HG02943 (cell line): ENCODE data around the gene TSHZ2.

Experiments
- ATAC-seq: cut with Tn5 transposase; IDR thresholded peaks from one replicate; pipeline ENCODE4 v1.9.1; 2021; ENCODE audit warnings: mild to moderate bottlenecking, low read depth, moderate library complexity; ENCODE audit not compliant: unreplicated experiment

Gene TSHZ2

DNA sequence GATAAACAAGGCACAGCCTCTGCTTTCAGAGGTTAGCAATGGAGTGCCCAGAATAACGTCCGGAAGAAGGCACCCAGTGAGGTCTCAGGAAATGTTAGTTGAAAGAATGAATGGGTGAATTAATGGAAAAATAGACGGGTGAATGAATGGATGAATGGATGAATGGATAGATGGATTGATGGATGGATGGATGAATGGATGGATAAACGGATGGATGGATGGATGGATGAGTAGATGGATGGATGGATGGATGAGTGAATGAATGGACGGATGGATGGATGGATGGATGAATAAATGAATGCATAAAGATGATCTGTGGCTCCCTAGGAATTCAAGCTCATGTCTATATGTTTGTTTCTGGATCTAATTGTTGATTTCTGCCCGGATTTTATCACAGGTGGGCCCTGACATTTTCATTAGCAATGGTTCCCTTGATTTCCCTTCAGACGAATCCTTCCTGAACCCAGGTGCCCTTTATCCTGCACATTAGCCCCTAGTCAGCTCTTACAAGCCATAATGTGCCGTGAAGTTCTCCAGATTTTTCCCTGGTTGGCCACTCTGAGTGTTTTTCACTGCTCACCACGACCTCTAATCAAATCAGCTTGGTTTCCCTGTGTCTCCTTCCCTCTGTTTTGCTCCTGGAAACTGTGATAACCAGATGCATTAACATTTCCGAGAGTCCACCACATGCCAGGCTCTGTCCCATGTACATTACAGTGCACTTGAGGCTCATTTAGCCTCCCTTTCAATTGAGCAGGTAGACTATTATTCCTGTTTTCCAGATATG lies 22.2 kb downstream of the TSHZ2 start:
- ATAC-seq, result no peak

DNA sequence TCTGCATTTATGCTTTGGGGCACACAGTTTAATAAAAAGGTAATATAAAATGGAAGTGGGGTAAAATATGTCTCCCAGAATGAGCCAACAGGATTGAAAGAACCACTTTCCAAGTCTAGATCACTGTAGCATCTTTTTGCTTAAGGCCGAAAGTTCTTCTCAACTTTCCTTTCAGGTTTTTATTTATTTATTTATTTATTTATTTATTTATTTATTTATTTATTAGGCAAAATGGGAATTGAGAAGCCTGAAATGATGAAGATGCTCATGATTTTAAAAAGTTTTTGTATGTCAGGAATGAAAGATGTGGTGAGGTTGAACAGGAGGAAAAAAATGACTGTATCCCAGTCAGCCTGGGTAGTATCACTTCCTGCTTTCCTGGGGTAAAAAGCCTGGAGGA lies 24.0 kb downstream of the TSHZ2 start:
- ATAC-seq, result no peak

DNA sequence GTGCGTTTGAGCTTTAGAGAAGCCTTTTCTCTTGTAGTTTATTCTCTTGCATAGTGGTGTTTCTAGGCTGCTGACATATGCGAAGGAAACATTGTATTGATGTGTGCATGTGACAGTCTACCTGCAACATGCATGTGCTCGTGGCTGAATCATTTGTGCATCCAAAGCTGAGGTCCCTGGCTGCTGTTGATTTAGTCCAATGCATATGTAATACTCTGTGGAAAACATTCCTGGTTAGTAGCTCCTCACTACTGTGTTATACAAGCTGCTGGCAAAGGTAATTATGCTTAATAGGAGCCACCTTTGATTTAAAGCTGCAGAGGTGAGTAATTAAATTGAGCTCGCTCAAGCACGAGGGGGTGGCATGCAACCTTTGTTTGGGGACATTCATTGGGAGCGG lies 24.5 kb downstream of the TSHZ2 start:
- no peak for ATAC-seq

DNA sequence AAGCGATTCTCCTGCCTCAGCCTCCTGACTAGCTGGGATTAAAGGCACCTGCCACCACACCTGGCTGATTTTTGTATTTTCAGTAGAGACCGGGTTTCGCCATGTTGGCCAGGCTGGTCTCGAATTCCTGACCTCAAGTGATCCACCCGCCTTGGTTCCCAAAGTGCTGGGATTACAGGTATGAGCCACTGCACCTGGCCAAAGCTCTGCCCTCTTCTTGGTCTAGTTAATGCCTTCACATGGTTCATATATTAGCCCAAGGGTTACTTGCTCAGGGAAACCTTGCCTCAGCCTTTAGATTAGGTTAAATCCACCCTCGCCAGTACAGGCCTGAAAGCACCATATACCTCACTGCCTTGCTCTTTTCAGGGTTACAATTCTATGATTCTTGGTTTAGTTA lies 26.1 kb downstream of the TSHZ2 start:
- ATAC-seq, result no peak

DNA sequence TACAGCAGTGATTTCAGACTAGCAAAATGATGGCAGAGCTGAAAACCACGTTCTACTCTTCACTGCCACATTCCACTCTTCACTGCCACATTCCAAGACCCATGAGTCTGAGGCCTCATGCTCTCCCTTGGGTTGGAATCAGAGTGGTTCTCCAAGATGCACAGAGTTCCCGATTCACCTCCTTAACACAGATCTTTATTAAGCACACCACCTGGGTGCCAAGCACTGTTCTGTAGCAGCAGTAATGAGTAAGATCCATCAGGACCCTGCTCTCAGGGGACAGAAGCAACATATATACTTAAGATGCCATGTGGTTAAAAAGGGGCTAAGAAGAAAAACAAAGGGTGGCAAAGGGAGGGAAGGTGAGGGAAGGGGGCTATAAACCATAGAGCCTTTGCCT lies 26.9 kb downstream of the TSHZ2 start:
- ATAC-seq, result no peak

DNA sequence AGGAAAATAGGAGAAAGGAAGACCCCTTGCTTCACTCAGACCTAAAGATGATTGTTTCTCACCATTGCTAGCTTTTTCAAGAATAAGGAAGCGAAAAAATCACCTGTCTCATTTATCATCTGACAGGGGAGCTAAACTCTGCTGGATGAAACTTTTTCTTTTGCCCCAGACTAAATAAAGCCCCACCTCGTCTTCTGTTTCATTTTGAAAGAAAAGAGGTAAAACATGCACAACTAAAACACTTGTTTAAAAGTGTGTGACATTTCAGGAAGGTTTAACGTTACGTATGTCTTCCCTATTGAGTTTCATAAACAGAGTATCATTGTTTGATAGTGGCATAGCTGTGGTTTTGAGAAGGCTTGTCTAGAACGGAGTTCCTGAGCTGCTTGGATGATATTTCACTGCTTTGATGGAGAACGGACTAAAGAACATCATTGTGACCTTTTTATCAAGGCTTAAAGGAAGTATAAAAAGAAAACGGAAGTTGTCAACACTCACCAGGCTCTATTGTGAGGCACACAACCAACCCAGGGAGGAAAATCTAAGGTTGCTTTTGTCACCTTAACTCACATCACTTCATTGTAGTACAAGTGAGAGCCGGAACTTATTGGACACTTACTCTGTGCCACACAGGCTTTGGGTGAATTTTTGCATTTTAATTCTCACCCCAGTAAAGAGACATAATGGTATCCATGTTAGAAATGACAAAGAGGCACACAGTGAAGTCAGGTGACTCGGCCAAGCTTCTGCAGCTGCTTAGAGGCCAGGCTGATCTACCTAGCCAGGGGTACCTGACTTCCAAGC lies 29.5 kb downstream of the TSHZ2 start:
- ATAC-seq, result no peak

DNA sequence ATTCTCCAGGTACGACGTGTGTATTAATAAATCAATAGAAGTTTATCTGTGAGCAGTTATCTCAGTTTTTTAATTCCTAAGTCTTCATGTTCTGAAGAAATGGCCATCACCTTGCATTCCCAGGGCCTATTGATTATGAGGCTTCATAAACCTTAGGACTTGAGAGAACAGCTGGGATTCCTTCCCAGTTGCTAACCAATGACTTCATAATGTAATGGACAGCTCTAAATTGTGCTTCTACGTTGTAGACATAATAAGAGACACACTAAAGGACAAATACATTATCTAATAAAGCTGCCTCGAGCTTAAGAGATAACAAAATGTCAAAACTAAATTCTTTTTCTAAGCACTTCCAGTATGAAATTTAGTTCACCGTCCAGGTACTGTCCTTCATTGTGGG lies 30.6 kb downstream of the TSHZ2 start:
- ATAC-seq, result no peak

DNA sequence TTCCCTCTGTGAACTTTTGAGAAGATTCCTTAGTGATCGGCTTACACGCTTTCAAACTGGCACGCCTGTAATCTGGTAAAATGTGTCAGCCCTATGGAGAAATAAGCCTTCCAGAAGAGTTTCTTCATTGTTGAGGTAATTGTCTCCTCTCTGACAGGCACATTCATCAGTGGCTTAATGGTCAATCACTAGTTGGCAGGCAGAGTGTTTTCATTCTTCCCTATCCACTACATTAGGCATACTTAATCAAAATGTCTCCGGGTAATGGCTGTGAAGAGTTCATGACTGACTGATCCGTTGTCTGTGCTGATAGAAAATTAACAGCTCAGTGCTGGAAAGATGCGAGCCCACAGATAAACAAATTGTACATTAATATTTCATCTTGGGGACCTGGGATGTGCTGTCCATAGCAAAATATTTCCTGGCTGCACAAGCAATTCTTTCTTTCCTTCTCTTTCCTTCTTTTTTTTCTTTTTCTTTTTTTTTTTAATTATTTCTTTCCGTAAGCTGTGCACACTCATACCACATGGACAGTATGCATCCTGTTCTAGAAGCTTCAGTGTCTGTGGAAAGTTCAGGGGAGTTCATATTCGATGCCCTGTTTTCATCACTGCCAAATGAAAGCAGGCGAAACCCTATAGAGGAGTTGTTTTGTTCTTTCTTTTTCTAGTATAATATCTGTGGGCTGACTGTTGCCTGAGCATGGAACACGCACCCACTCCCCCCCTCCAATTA lies 31.4 kb downstream of the TSHZ2 start:
- ATAC-seq, result no peak

DNA sequence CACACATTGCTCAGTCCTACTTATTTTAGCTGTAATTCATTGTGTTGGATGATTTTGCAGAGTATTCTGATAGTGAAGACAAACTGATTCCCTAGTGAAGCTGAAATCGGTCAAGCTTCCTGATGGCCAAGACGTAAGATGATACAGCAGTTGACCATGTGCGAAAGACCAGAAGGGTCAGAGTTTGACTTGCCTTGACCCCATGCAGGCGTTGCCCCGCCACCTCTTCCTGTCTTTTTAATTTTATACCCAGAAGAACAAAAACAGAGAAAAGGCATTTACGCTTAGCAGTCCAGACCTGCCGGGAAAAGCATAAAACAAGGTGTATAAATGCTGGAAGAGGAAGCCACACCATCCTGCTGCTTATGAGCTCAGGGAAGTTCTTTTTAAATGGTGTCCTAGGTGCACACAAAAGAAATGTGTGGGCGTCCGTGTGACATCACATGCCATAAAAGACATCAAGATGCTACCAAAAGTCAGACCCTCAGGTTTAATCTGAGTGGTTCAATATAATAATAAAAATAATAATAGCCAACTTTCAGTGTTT lies 32.2 kb downstream of the TSHZ2 start:
- ATAC-seq, result no peak

DNA sequence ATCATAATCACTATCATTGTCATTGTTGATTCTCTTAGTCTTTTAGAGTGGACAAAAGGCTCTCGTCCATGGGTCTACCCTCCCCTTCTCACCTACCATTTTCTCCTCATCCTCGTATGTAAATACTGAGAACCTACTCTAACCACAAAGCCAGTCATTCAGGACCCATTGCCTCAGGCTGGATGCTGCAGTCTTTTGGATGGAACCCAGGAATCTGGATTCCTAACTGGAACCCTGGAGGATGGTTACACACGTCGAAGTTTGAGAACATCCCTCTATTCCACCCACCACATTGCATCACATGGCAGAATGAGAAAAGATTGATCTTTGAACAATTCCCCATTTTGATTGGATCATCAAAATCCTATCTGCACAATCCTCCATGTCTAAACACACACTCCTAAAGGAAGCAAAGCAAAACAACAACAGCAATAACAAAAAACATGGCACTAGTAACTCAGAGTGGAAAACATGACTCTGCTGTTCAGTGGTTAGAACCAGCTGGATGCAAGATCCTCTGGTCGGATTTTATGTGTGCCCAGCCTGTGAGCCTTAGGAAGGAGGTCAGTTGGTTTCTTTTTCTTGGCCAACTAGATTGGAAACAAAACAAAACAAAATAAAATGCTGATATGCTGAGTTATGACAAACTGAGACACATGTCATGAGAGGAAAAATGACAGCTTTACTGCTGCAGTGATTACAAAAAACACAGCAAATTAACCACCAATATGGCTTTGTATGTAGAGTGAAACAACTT lies 38.0 kb downstream of the TSHZ2 start:
- no peak for ATAC-seq

DNA sequence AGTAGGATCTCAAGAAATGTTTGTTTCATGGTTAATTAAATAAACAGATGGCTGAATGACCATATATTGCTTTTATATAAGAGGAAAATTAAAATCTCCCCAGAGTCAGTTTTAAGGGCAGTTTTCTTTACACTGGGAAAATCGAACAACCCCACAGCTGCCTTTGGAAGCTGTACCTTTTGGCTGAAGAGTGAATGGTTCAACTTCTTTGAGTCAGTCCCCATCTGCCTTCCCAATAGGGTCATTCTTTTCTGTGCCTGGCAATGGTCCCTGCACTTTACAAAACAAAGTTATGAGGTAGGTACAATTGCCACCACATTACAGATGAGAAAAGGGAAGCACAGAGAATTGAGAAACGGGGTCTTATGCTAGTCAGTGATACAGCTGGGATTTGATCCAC lies 39.5 kb downstream of the TSHZ2 start:
- no peak for ATAC-seq

DNA sequence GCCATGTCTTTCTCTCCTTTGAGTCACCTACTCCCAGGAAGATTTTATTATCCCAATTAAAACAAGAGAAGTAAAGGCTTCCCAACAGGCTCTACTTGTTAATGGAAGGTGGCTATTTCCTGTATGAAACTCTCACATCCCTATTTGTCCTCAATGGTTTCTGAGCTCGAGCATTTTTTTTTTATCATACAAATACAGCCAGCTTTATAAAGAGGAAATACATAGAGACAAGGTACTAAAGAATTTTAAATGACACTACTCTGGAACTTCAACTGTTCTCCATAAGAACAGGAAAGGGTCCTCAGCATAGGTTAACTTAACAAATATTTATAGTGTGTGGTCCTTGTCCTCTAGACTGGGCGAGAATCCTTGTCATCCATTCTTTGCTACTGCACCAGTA lies 41.0 kb downstream of the TSHZ2 start:
- no peak for ATAC-seq

DNA sequence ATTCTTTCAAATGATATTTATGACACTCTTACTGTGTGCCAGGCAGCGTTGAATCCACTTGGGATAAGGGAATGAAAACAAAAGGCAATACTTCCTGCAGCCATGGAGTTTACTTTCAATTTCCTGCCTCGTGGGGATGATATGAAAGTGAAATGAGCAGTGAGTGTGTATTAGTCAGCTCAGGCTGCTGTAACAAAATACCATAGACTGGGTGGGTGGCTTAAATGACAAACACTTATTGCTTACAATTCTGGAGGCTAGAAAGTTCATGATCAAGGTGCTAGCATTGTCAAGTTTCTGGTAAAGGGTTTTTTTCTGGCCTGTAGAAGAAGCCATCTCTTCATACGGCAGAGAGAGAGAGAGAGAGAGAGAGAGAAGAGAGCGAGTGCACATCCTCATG lies 41.7 kb downstream of the TSHZ2 start:
- ATAC-seq, result no peak

DNA sequence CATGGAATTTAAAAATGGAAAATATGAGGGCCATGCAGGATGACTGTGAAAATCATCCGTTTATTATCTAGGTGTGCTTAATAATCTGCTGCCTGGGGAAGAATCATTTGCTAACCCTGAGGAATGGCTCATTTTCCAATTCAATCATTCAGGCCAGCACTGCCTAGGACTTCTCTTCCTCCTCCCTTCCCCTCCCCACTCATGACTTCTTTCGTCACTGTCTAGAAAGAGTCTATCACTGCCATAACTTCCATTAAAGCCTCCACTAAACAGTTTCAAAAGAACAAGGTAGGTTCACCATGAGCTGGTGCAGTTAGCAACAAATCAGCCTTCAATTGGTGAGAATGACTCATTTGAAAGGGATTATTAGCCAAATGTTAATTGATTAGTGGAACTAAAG lies 43.9 kb downstream of the TSHZ2 start:
- ATAC-seq, result no peak

DNA sequence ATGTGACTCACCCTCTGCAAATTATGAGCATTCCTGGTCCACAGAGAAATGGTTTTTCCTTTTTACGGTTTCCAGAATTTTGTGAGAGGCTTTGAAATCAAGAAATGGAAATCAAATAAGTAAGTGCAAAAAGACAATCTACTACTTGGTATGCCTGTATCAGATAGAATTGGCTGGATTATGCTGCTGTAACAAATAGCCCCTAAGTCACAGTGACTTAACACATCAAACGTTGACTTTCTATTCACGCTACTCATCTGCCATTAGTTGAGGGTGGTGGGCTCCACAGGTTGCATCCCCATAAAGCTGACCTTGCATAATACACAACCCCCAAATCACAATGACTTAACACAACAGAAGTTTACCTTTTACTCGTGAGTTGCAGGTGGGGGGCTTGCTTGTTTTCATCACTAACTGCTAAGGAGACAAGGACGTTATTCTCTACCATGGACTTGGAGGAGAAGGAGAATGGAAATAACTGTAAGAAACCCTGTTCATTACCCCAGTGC lies 44.4 kb downstream of the TSHZ2 start:
- ATAC-seq, result no peak

DNA sequence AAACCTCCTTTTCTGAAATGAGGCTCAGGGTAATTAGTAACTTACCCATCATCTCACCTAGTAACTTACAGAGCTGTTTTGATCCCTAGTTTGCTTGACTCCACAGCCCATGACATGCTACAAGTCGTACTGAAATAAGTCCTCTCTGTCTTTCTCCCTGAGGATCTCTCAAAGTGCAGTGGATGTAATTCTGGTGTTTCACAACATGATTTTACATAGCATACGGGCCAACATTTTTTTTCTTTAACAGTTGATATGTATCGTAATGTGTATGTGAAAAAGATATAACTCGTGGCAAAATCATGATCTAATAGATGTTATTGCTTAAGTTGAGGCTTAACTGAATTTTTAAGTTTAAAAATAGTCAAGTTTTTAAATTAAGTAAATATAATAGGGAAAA lies 45.0 kb downstream of the TSHZ2 start:
- no peak for ATAC-seq

DNA sequence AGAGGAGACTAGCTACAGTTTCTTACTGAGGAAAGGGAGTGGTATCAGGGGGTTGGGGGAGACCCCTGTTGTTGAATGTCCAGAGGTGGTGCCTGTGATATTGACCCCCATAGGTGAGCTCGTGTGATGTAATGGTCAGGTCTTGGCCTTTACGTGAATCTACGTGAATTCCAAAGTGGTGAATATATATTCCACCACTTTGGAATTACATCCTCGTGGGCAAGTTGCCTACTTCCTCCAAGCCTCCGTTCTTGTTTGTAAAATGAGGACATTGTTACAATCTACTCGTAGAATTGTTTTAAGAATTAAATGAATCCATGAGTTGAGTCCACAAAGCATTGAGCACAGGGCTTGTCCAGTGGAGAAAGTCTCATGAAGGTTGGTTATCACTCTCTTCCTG lies 47.3 kb downstream of the TSHZ2 start:
- ATAC-seq, result no peak

DNA sequence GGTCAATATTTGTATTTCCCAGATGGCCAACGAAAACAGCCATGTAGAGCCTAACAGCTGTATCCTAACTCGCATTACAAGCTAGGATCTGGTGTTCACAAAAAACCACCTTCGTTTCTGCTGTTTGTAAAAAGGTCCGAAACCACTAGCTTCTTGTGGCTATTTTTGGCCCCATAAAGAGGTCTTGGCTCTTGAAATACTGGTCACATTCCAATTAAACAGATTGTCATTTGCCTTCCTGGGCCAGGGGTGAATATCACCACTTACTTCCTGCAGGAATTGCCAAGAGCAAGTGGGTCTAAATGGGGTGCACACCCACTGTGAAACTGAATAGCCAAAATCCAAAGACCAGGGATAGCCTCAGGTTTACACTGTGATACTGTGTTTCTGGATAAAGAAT lies 48.2 kb downstream of the TSHZ2 start:
- ATAC-seq, result no peak

DNA sequence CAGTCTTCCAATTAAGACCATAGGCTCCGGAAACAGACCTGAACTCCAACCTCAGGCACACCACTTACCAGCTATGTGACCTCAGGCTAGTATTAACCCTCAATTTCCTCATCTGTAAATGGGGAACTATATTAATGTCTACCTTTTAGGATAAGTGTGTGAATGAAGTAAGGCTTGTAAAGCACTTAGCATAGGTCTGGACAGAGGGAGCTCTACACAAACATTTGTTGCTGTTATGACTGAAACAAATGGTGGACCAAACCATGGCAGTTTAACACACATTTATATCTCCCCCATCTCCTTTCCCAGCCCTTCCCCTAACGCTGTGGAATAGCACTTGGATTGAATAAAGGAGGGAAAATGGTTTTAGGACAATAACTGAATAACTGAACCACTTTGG lies 48.7 kb downstream of the TSHZ2 start:
- ATAC-seq, result no peak

DNA sequence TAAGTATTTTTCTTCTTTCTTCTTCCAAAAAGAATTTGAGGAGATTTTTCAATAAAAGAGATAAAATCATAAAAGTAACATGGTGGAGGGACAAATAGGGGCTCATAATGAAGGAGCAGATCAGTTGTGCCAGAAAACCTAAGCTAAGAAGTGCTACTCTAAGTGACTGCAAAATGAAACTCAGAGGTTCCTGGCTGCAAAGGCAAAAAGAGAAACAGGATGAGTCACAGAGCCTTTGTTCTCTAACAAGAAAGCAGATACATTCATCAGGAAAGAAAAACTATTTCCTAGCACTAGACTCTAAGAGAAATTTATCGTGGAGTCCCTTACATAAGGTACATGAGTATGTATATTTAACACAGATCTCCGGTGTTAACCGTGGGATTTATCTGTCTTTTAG lies 49.8 kb downstream of the TSHZ2 start:
- ATAC-seq, result no peak
